ENCODE results near the gene FIBP.

FIBP gene

DNA sequence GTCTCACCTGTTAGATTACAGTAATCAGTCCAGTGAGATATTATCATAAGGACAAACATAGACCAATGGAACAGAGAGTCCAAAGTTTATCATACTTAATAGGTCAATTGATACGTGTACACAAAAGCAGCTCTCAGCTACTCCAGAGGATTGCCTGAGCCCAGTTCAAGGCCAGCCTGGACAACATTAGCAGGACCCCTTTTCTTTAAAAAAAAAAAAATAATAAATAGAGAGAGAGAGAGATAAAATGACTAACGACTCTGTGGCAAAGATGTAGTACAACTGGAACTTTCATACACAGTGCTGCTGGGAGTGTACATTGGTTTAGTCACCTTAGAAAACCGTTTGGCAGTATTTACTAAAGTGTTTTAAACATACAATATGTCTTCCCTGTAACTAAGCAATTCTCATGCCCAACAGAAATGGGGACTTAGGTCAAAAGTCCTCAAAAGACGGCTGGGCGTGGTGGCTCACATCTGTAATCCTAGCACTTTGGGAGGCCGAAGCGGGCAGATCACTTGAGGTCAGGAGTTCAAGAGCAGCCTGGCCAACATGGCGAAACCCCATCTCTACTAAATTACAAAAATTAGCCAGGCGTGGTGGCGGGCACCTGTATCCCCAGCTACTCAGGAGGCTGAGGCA lies 43.9 kb downstream of the FIBP start:
- no peak for DNase-seq (ENCODE audit: low spot score)

GRCh38 chr11:65843811-65844210 lies 44.5 kb downstream of the FIBP start:
- DNase-seq (ENCODE audit: low spot score) = no peak

DNA sequence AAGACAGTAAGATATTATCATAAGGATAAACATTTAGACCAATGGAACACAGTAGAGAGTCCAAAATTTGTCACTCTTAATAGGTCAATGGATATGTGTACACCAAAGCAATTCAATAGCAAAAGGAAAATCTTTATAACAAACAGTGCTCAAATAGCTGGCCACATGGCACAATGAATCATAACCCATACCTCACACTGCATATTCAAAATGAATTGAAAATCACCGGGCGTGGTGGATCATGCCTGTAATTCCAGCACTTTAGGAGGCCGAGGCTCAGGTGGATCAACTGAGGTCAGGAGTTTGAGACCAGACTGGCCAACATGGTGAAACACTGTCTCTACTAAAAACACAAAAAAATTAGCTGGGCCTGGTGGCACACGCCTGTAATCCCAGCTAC lies 46.1 kb downstream of the FIBP start:
- no peak for DNase-seq (ENCODE audit: low spot score)

GRCh38 chr11:65834202-65834601 lies 54.1 kb downstream of the FIBP start:
- DNase-seq (ENCODE audit: low spot score) = no peak

Data from kidney capillary endothelial cell (primary cell).